HG03571 (cell line): ENCODE results near the gene CCDC191.

ENCODE experiments used
- ATAC-seq: cut with Tn5 transposase; IDR thresholded peaks from one replicate; pipeline ENCODE4 v1.9.1; 2021; ENCODE audit not compliant: unreplicated experiment

The CCDC191 gene

GRCh38 chr3:114056130-114057010 lies at the start of gene CCDC191, which contains the start of gene QTRT2:
TSS of gene CCDC191 (minus strand) at chr3:114056526. CDS start at chr3:114056466, 60 bp downstream.
TSS of gene QTRT2 (plus strand) at chr3:114056737. CDS start at chr3:114065258, 8,521 bp downstream.
- ATAC-seq = peak; percentile 97

DNA sequence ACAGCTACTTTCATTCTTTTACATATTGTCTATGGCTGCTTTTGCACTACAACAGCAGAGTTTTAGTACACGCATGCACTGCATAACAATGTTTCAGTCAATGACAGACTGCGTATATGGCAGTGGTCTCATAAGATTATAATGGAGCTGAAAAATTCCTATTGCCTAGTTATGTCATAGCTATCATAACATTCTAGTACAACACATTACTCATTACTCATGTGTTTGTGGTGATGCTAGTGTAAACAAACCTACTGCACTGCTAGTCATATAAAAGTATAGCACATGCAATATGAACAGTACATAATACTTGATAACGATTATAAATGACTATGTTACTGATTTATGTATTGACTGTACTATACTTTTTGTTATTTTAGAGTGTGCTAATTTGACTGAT lies 48.1 kb upstream of the CCDC191 start:
- no peak for ATAC-seq

- ATAC-seq = no peak
Observed at GRCh38 chr3:114103858-114104257, 47.5 kb upstream of the CCDC191 start.

- no peak for ATAC-seq
Observed at GRCh38 chr3:114103181-114103580, 46.9 kb upstream of the CCDC191 start.

GRCh38 chr3:114101101-114101500 lies 44.8 kb upstream of the CCDC191 start:
- ATAC-seq = no peak

DNA sequence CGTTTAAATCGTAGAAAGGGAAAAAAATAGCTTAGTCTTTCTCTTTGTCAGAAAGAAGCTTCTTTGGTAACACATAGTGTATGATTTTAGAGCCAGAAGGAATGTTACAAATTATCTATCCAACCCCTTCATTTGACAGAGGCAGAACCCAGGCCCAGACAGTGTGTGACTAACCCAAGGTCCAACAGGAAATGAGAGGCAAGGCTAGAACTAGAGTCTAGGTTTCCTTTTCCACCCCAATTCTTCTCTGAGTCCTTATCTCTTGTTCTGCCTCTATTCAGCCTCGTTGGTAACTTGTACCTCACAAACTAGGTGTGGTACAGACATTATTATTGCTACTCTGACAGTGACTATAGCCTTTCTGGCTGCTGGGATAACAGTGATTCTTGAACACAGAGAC lies 39.5 kb upstream of the CCDC191 start:
- no peak for ATAC-seq

DNA sequence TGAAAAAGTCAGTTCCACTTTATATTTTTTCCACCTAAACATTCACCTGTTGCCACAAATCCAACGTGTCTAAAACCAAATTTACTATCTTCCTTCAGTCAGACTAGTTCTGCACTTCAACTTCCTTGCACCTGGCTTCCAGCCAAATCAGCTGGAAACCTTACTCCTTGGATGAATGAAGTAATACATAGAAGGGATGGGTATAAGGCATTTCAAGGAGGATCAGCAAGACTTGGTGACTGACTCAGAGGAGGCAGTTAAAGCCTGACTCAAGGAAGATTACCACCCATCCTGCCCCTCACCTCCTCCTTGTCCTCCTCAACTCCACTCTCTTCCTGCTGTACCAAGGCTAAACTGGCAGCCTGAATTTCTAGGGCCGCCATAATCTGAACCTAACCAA lies 37.3 kb upstream of the CCDC191 start:
- ATAC-seq = no peak

- ATAC-seq = no peak
Observed at GRCh38 chr3:114093016-114093380, 36.7 kb upstream of the CCDC191 start.

GRCh38 chr3:114092151-114093015 lies 36.1 kb upstream of the CCDC191 start:
- no peak for ATAC-seq

- peak; percentile 53 for ATAC-seq
Observed at GRCh38 chr3:114089675-114090074, 33.3 kb upstream of the CCDC191 start.

GRCh38 chr3:114086356-114086755 lies 30.0 kb upstream of the CCDC191 start:
- ATAC-seq = no peak

GRCh38 chr3:114083112-114083511 lies 26.8 kb upstream of the CCDC191 start:
- ATAC-seq = no peak

DNA sequence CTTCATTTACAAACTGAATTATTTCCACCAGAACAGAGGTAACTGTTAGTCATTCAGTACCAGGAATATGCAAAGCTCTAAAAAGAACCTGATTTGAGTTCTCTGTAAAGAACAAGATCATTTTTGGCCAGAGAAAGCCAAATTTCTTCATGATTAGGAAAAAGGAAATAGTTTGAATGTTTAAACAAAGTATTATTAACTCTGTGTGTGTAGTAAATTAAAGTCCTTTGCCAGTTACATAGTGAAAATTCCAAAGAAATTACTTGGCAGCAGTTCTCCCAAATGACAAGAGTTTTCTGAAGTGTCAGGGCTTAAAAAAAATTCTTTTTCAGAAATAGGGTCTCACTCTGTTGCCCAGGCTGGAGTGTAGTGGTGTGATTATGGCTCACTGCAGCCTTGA lies 24.7 kb upstream of the CCDC191 start:
- ATAC-seq = no peak

GRCh38 chr3:114080201-114080600 lies 23.9 kb upstream of the CCDC191 start:
- ATAC-seq = no peak

GRCh38 chr3:114079761-114080160 lies 23.4 kb upstream of the CCDC191 start:
- ATAC-seq = no peak

- no peak for ATAC-seq
Observed at GRCh38 chr3:114078126-114078525, 21.8 kb upstream of the CCDC191 start.

- ATAC-seq = no peak
Observed at GRCh38 chr3:114076711-114077110, 20.4 kb upstream of the CCDC191 start.

DNA sequence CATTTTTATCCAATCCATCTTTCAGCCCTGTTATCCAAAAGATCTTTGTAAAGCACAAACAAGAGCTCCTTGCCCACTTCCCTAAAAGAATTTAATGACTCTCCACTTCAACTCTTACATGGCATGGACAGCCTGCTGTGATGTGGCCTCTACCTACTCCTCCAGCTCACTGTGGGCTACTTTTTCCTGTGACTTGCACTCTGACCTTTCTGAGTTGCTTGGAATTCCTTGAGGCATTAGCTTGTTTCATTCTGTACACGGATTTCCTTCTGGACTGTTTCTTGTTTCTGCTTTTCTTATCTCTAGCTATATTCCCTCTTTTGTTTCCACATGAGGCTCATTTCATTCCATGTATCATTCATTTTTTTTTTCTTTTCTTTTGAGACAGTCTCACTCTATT lies 15.5 kb upstream of the CCDC191 start:
- ATAC-seq = no peak

DNA sequence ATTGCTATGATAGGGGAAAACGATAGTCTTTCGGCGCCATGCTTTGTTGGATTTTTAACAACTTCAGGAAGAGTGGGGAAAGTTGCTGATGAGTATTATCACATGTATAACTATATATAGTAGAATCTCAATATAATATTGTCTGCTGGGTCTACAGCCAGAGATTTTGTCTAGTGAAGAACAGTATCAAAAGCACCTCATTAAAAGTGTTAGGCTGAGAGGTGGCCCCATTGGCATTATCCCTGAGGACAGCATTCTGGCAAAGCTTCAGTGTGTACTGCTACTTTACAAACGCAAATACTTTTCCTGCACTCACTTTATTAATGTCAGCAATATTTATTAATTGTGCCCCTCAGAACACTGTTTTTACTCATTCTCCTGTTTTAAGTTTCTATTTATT lies 12.0 kb upstream of the CCDC191 start:
- ATAC-seq = no peak

DNA sequence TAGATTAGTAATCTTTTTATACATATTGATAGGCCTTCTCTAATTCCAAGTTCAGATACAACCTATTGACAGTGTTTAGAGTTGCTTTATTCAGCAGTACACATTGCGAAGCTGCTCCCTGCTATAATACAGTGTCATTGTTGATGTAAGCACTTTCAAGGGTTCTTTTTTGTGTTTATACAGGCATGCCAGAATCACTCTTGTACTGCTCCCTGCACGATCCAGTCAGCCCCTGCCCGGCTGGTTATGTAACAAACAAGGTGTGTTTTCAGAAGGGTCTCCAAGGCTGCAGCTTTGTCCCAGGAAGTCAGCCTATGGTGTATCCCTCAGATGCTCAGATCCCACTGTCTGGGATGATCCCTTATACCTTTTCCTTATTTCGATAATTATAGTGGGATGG lies 11.5 kb upstream of the CCDC191 start:
- ATAC-seq = no peak

- no peak for ATAC-seq
Observed at GRCh38 chr3:114060906-114061655, 4.8 kb upstream of the CCDC191 start.
